MM.1S (cell line): ENCODE results near the gene BTBD6.
"Not testable (repeated sequence)": the region's sequence is repeated elsewhere in the genome, so short reads cannot be mapped to it uniquely, and the experiment has no call there.

Experiments
- DNase-seq: peaks from one replicate; pipeline ENCODE4 v3.0.0-alpha.2; 2015
- H2AFZ ChIP-seq: fragments of 300-600 bp; sonication (generic); 2 replicates; pipeline ENCODE4 v1.6.0; 2016; ENCODE audit warnings: antibody characterized with exemption, low read length
- H3F3A ChIP-seq: fragments of 300-600 bp; sonication (generic); 2 replicates; pipeline ENCODE4 v1.6.1; 2016; ENCODE audit warnings: mild to moderate bottlenecking, antibody characterized with exemption, low read length, moderate library complexity, mixed read lengths; ENCODE audit not compliant: insufficient read depth
- H3K27ac ChIP-seq: fragments of 300-600 bp; sonication (generic); 2 replicates; pipeline ENCODE4 v1.5.1; 2016; ENCODE audit warnings: mild to moderate bottlenecking, low read length
- H3K27me3 ChIP-seq: fragments of 300-600 bp; sonication (generic); replicated peaks from 2 replicates; pipeline ENCODE4 v1.6.0; 2016; ENCODE audit warnings: low read length; ENCODE audit not compliant: insufficient read depth
- H3K36me3 ChIP-seq: fragments of 300-600 bp; sonication (generic); replicated peaks from 2 replicates; pipeline ENCODE4 v1.6.1; 2016; ENCODE audit warnings: mild to moderate bottlenecking, low read length, mixed read lengths; ENCODE audit not compliant: insufficient read depth
- H3K4me1 ChIP-seq: fragments of 300-600 bp; sonication (generic); 2 replicates; pipeline ENCODE4 v1.6.1; 2016; ENCODE audit warnings: low read length, mixed read lengths
- H3K4me2 ChIP-seq: fragments of 300-600 bp; sonication (generic); 2 replicates; pipeline ENCODE4 v1.6.0; 2016; ENCODE audit warnings: low read depth, low read length
- H3K4me3 ChIP-seq: fragments of 300-600 bp; sonication (generic); 2 replicates; pipeline ENCODE4 v1.5.1; 2016; ENCODE audit warnings: low read length, mixed read lengths
- H3K79me2 ChIP-seq: fragments of 300-600 bp; sonication (generic); 2 replicates; pipeline ENCODE4 v1.6.1; 2016; ENCODE audit warnings: mixed run types, low read length, mixed read lengths
- H3K9ac ChIP-seq: fragments of 300-600 bp; sonication (generic); 2 replicates; pipeline ENCODE4 v1.6.1; 2016; ENCODE audit warnings: low read length, mixed read lengths
- H3K9me2 ChIP-seq: fragments of 300-600 bp; sonication (generic); replicated peaks from 2 replicates; pipeline ENCODE4 v1.6.1; 2016; ENCODE audit warnings: mild to moderate bottlenecking, low read length, mixed read lengths; ENCODE audit not compliant: insufficient read depth
- H3K9me3 ChIP-seq: fragments of 300-600 bp; sonication (generic); replicated peaks from 2 replicates; pipeline ENCODE4 v1.6.1; 2016; ENCODE audit warnings: mild to moderate bottlenecking, low read length, mixed read lengths; ENCODE audit not compliant: insufficient read depth
- H4K20me1 ChIP-seq: fragments of 300-600 bp; sonication (generic); 2 replicates; pipeline ENCODE4 v1.6.1; 2016; ENCODE audit warnings: mild to moderate bottlenecking, low read length, moderate library complexity, mixed read lengths; ENCODE audit not compliant: insufficient read depth
- EZH2 ChIP-seq: fragments of 300-600 bp; sonication (generic); optimal IDR thresholded peaks from 2 replicates; pipeline ENCODE3; 2017; ENCODE audit warnings: low read depth, mild to moderate bottlenecking, antibody characterized with exemption, low read length, mixed read lengths
- EZH2phosphoT487 ChIP-seq: fragments of 300-600 bp; sonication (generic); IDR thresholded peaks from 2 replicates; pipeline ENCODE4 v1.6.1; 2018; ENCODE audit warnings: antibody characterized with exemption, low read length
- TF ChIP-seq, protein P1 (sequence below): fragments of 300-600 bp; sonication (generic); IDR thresholded peaks from 2 replicates; pipeline ENCODE4 v1.5.1; 2016; ENCODE audit warnings: antibody characterized with exemption, low read length, mixed read lengths

The BTBD6 gene

GRCh38 chr14:105275267-105275946 lies 27.1 kb downstream of the BTBD6 start:
- Histone ChIP-seq H3K4me2 (no peak overlapping the region), H3K79me2 (no peaks in the 10 kb centered on the region), H3K27me3 (no peaks in the 10 kb centered on the region), H3K4me3 (no peak overlapping the region), H3K4me1 (no peaks in the 10 kb centered on the region), H3K9me3 (no peaks in the 10 kb centered on the region), H3K9ac (no peak overlapping the region), H3K9me2 (no peaks in the 10 kb centered on the region), H3K27ac (no peak overlapping the region), H4K20me1 (no peaks in the 10 kb centered on the region), H2AFZ (no peak overlapping the region), H3F3A (no peaks in the 10 kb centered on the region), H3K36me3 (no peaks in the 10 kb centered on the region)
- no peak for DNase-seq
- TF ChIP-seq, protein P1, sequence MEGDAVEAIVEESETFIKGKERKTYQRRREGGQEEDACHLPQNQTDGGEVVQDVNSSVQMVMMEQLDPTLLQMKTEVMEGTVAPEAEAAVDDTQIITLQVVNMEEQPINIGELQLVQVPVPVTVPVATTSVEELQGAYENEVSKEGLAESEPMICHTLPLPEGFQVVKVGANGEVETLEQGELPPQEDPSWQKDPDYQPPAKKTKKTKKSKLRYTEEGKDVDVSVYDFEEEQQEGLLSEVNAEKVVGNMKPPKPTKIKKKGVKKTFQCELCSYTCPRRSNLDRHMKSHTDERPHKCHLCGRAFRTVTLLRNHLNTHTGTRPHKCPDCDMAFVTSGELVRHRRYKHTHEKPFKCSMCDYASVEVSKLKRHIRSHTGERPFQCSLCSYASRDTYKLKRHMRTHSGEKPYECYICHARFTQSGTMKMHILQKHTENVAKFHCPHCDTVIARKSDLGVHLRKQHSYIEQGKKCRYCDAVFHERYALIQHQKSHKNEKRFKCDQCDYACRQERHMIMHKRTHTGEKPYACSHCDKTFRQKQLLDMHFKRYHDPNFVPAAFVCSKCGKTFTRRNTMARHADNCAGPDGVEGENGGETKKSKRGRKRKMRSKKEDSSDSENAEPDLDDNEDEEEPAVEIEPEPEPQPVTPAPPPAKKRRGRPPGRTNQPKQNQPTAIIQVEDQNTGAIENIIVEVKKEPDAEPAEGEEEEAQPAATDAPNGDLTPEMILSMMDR: no peak
- TF ChIP-seq EZH2phosphoT487: no peak
- TF ChIP-seq EZH2: no peak

DNA sequence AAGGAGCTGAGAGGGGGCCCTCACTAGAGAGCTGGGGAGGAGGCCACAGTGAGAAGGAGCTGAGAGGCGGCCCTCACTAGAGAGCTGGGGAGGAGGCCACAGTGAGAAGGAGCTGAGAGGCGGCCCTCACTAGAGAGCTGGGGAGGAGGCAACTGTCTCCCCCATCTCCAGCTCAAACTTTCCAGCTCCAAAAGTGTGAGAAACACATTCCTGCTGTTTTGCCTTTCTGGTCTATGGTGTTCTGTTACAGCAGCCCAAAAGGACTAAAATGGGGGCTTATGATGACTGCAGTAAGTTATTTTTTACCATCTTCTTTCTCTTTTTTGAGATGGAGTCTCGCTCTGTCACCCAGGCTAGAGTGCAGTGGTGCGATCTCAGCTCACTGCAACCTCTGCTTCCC lies 29.1 kb downstream of the BTBD6 start:
- not testable (repeated sequence) for H3K4me1 ChIP-seq, H3F3A ChIP-seq, H3K9ac ChIP-seq, H3K79me2 ChIP-seq, H3K4me3 ChIP-seq, H2AFZ ChIP-seq, DNase-seq, H3K27me3 ChIP-seq, H3K4me2 ChIP-seq, H4K20me1 ChIP-seq, H3K27ac ChIP-seq, H3K9me3 ChIP-seq, H3K36me3 ChIP-seq, H3K9me2 ChIP-seq

- no peaks in the 10 kb centered on the region for H3K36me3 ChIP-seq
- no peak overlapping the region for H3K4me3 ChIP-seq
- H3K27me3 ChIP-seq: no peaks in the 10 kb centered on the region
- H4K20me1 ChIP-seq: no peaks in the 10 kb centered on the region
- no peak overlapping the region for H3K9ac ChIP-seq
- no peaks in the 10 kb centered on the region for H3K4me1 ChIP-seq
- TF ChIP-seq EZH2 (no peak), EZH2phosphoT487 (no peak)
- TF ChIP-seq, protein P1: no peak
- no peak overlapping the region for H3K4me2 ChIP-seq
- H3K27ac ChIP-seq: no peak overlapping the region
- H2AFZ ChIP-seq: no peak overlapping the region
- DNase-seq: no peak
- H3K9me2 ChIP-seq: no peaks in the 10 kb centered on the region
- no peaks in the 10 kb centered on the region for H3F3A ChIP-seq
- H3K79me2 ChIP-seq: peaks cover 5% of the 10 kb centered on the region
- no peaks in the 10 kb centered on the region for H3K9me3 ChIP-seq
These were observed 31.5 kb downstream of the BTBD6 start for GRCh38 chr14:105279642-105280361.

DNA sequence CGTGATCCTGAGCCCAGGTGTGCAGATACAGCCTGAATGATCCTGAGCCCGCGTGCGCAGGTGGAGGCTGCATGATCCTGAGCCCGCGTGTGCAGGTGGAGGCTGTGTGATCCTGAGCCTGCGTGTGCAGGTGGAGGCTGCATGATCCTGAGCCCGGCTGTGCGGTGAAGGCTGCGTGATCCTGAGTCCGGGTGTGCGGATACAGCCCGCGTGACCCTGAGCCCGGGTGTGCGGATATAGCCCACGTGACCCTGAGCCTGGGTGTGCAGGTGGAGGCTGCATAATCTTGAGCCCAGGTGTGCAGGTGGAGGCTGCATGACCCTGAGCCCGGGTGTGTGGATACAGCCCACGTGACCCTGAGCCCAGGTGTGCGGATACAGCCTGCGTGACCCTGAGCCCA lies 32.2 kb downstream of the BTBD6 start:
- H3K4me1 ChIP-seq: no peaks in the 10 kb centered on the region
- H3K36me3 ChIP-seq: no peaks in the 10 kb centered on the region
- H3K4me3 ChIP-seq: no peak overlapping the region
- no peaks in the 10 kb centered on the region for H3K9me2 ChIP-seq
- no peak for DNase-seq
- H3K27me3 ChIP-seq: no peaks in the 10 kb centered on the region
- no peak overlapping the region for H3K9ac ChIP-seq
- H3K79me2 ChIP-seq: peaks cover 5% of the 10 kb centered on the region
- H4K20me1 ChIP-seq: no peaks in the 10 kb centered on the region
- no peak overlapping the region for H2AFZ ChIP-seq
- TF ChIP-seq EZH2 (no peak), EZH2phosphoT487 (no peak)
- TF ChIP-seq, protein P1: no peak
- H3K4me2 ChIP-seq: no peak overlapping the region
- H3F3A ChIP-seq: no peaks in the 10 kb centered on the region
- no peak overlapping the region for H3K27ac ChIP-seq
- H3K9me3 ChIP-seq: no peaks in the 10 kb centered on the region
